Activated CD8-positive, alpha-beta T cell treated with anti-CD3 and anti-CD28 coated beads for 36 hours (primary cell): ENCODE results near the gene MACROD2. TPM values are rescaled to one million over a fixed set of nuclear protein-coding genes. Genes with fewer than 3 reads are reported as not detected.

ENCODE experiments used
- ATAC-seq: fragments of 200-7000 bp; cut with Tn5 transposase; one replicate; pipeline ENCODE4 v1.10.0; 2021; ENCODE audit warnings: mild to moderate bottlenecking, moderate library complexity
- CTCF ChIA-PET: fragments of 350-600 bp; sonication (Branson Sonifier 250); formaldehyde crosslinking; loops from one replicate; lab custom pipeline; 2021; ENCODE audit warnings: antibody characterized with exemption; lab: Charles Lee
- POLR2A ChIA-PET: fragments of 350-600 bp; sonication (Branson Sonifier 250); formaldehyde crosslinking; loops from one replicate; lab custom pipeline; 2021; ENCODE audit warnings: antibody characterized with exemption; lab: Charles Lee
- DNase-seq: peaks from one replicate; pipeline ENCODE4 v3.0.0-alpha.2; 2020
- H3K27ac Mint-ChIP-seq: one replicate; pipeline ENCODE4 v1.8.0; 2021; ENCODE audit warnings: mild to moderate bottlenecking, mixed read lengths
- H3K27me3 Mint-ChIP-seq: one replicate; pipeline ENCODE4 v1.8.0; 2021; ENCODE audit warnings: mixed read lengths
- H3K36me3 Mint-ChIP-seq: one replicate; pipeline ENCODE4 v1.8.0; 2021; ENCODE audit warnings: low read depth, mixed read lengths
- H3K4me1 Mint-ChIP-seq: one replicate; pipeline ENCODE4 v1.8.0; 2021; ENCODE audit warnings: low read depth, mixed read lengths
- H3K4me3 Mint-ChIP-seq: one replicate; pipeline ENCODE4 v1.8.0; 2021; ENCODE audit warnings: mild to moderate bottlenecking, moderate library complexity, mixed read lengths
- H3K9me3 Mint-ChIP-seq: one replicate; pipeline ENCODE4 v1.8.0; 2021; ENCODE audit warnings: mixed read lengths
- CTCF ChIP-seq: fragments of 200-600 bp; IDR thresholded peaks from one replicate; pipeline ENCODE4 v1.8.0; 2022; ENCODE audit warnings: antibody characterized with exemption, mild to moderate bottlenecking
- intact Hi-C: fragments of 100-400 bp; cut with micrococcal nuclease; formaldehyde crosslinking; loops from one replicate; pipeline ENCODE4 v1.10.0; 2022
- total RNA-seq, 2 experiments: library from RNA; stranded (reverse); gene quantifications; one replicate each; pipeline ENCODE4 v1.2.3, GENCODE V29; 2021

Gene MACROD2
- total RNA-seq, 2 experiments from 2014 or later = not detected

GRCh38 chr20:14937021-14937420 is 941.7 kb downstream of the MACROD2 start:
- no peak overlapping the region for H3K27ac Mint-ChIP-seq
- peaks cover 19% of the 10 kb centered on the region for H3K9me3 Mint-ChIP-seq
- ChIA-PET POLR2A (interaction anchor here (0.6 kb wide), 1 partner anchor 992 kb away, joined by 3 read pairs; no protein-coding TSS in a partner anchor), CTCF (no interaction called here)
- no peaks in the 10 kb centered on the region for H3K36me3 Mint-ChIP-seq
- no peak overlapping the region for H3K4me3 Mint-ChIP-seq
- DNase-seq (no peak), ATAC-seq (no peak)
- H3K27me3 Mint-ChIP-seq = no peaks in the 10 kb centered on the region
- intact Hi-C loops = no loop called here
- TF ChIP-seq CTCF = no peak
- H3K4me1 Mint-ChIP-seq = no peaks in the 10 kb centered on the region

GRCh38 chr20:14937846-14938245 is 942.5 kb downstream of the MACROD2 start:
- CTCF ChIA-PET = no interaction called here
- Mint-ChIP-seq H3K27me3 (no peaks in the 10 kb centered on the region), H3K27ac (no peak overlapping the region), H3K36me3 (no peaks in the 10 kb centered on the region), H3K4me1 (no peaks in the 10 kb centered on the region), H3K9me3 (peaks cover 19% of the 10 kb centered on the region), H3K4me3 (no peak overlapping the region)
- ATAC-seq (no peak), DNase-seq (no peak)
- POLR2A ChIA-PET = no interaction called here
- TF ChIP-seq CTCF = no peak
- intact Hi-C loops = no loop called here

- ATAC-seq (no peak), DNase-seq (no peak)
- Mint-ChIP-seq H3K27ac (no peak overlapping the region), H3K27me3 (no peaks in the 10 kb centered on the region), H3K9me3 (no peaks in the 10 kb centered on the region), H3K4me3 (no peak overlapping the region), H3K4me1 (no peaks in the 10 kb centered on the region), H3K36me3 (no peaks in the 10 kb centered on the region)
- ChIA-PET CTCF (no interaction called here), POLR2A (no interaction called here)
- intact Hi-C loops = no loop called here
- TF ChIP-seq CTCF = no peak
These were observed 952.2 kb downstream of the MACROD2 start for GRCh38 chr20:14947536-14947935.

- TF ChIP-seq CTCF = no peak
- ATAC-seq (no peak), DNase-seq (no peak)
- intact Hi-C loops = no loop called here
- POLR2A ChIA-PET = no interaction called here
- no peaks in the 10 kb centered on the region for H3K36me3 Mint-ChIP-seq
- no peak overlapping the region for H3K27ac Mint-ChIP-seq
- H3K4me3 Mint-ChIP-seq = no peak overlapping the region
- no peaks in the 10 kb centered on the region for H3K9me3 Mint-ChIP-seq
- no peaks in the 10 kb centered on the region for H3K4me1 Mint-ChIP-seq
- H3K27me3 Mint-ChIP-seq = no peaks in the 10 kb centered on the region
- CTCF ChIA-PET = no interaction called here
These were observed 952.6 kb downstream of the MACROD2 start for GRCh38 chr20:14947946-14948345.

- ATAC-seq (no peak), DNase-seq (no peak)
- intact Hi-C loops = no loop called here
- Mint-ChIP-seq H3K9me3 (no peaks in the 10 kb centered on the region), H3K27me3 (no peaks in the 10 kb centered on the region), H3K27ac (no peak overlapping the region), H3K4me3 (no peak overlapping the region), H3K36me3 (no peaks in the 10 kb centered on the region), H3K4me1 (no peaks in the 10 kb centered on the region)
- CTCF ChIA-PET = no interaction called here
- no peak for TF ChIP-seq CTCF
- POLR2A ChIA-PET = no interaction called here
These were observed 953.1 kb downstream of the MACROD2 start for GRCh38 chr20:14948416-14948815.
